Lower leg skin (tissue), 4 donors: ENCODE measurements around the gene ZNF439. TPM values are rescaled to one million over a fixed set of nuclear protein-coding genes. Genes with fewer than 3 reads are reported as not detected.

ENCODE experiments used
- DNase-seq, 2 donors: peaks; one replicate each; pipeline ENCODE4 v3.0.0-alpha.2; 2019; ENCODE audit warnings: low spot score in 2 of 2
- H3K4me3 ChIP-seq: fragments of 200-600 bp; sonication (generic); 2 replicates; pipeline ENCODE4 v1.5.1; 2017; ENCODE audit warnings: mild to moderate bottlenecking, low read depth; ENCODE audit not compliant: poor library complexity, severe bottlenecking
- POLR2A ChIP-seq, 2 donors: fragments of 450-650 bp; IDR thresholded peaks; one replicate each; pipeline ENCODE4 v1.6.1; 2016 to 2017; ENCODE audit warnings: antibody characterized with exemption in 2 of 2, mild to moderate bottlenecking in 1 of 2, moderate library complexity in 1 of 2
- WGBS, 2 donors: methylation state at CpG; one replicate each; pipeline ENCODE4 v1.1.5; 2018; 5-methylcytosine and 5-hydroxymethylcytosine counted together
- intact Hi-C: fragments of 100-400 bp; cut with DNase I; formaldehyde crosslinking; loops from one replicate; pipeline ENCODE4 v1.15.0; 2023; ENCODE audit warnings: low total_unique reads
- total RNA-seq, 4 donors: library from RNA; depleted of rRNA; stranded (reverse); fragments of >200 nt; gene quantifications; one replicate each; pipeline ENCODE4 v1.1.0, GENCODE V29; 2016
- TF ChIP-seq, protein P1 (sequence below), 3 donors: fragments of 450-650 bp; IDR thresholded peaks; one replicate each; pipeline ENCODE4 v1.5.1; 2016; ENCODE audit warnings: antibody characterized with exemption in 3 of 3, mild to moderate bottlenecking in 3 of 3, moderate library complexity in 2 of 3

ZNF439 gene
- 1 to 10 TPM; 4.3 to 9.0 (median 7.5) TPM for total RNA-seq

DNA sequence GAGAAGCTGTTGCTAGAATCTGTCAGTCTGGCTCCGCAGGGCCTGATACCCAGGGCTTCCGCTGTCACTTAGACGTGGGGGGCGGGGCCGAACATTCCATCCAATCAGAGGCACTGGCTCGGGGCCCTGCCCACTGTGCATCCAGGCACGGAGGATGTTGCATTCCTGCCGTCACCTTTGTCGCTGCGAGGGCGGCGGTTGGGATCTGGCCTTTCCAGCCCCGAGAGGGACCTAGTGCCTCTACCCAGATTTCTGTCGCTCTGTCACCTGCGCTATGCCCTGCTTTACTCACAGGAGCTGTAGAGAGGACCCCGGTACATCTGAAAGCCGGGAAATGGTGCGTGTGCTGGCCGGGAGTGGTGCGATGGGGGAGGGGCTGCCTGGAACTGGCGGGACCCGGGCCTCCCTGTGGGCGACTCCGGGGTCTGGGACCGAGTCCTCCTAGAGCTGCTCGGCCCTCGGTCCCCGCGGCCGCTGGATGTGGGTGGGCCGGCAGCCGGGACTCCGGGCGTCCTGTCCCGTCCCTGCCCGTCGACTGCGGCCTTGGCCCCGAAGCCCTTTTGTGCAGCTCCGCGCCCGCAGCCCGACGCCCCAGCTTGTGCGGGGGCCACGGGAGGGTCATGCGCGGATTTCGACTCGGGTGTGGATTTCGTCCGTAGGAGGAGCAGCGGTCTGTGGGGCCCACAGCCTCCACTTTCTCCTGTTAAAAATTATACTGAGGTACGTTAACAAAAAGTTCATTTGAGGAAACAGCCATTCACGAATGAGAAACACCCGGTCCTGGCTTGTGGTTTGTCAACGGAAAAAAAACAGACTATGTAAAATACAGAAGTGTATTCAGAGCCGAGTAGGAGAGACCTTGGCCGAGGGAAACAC lies at the start of gene ZNF439:
TSS of gene ZNF439 (plus strand) at position 133 of the 876 bp plus-strand sequence. CDS start at position 275, 142 bp downstream.
- intact Hi-C loops = no loop called here
- WGBS, 2 donors = 1 to 4% methylated on average over 42 to 52 of the region's 59 CpGs
- no peak for TF ChIP-seq POLR2A (IDR thresholded peaks at IDR 0.05)
- TF ChIP-seq, protein P1, sequence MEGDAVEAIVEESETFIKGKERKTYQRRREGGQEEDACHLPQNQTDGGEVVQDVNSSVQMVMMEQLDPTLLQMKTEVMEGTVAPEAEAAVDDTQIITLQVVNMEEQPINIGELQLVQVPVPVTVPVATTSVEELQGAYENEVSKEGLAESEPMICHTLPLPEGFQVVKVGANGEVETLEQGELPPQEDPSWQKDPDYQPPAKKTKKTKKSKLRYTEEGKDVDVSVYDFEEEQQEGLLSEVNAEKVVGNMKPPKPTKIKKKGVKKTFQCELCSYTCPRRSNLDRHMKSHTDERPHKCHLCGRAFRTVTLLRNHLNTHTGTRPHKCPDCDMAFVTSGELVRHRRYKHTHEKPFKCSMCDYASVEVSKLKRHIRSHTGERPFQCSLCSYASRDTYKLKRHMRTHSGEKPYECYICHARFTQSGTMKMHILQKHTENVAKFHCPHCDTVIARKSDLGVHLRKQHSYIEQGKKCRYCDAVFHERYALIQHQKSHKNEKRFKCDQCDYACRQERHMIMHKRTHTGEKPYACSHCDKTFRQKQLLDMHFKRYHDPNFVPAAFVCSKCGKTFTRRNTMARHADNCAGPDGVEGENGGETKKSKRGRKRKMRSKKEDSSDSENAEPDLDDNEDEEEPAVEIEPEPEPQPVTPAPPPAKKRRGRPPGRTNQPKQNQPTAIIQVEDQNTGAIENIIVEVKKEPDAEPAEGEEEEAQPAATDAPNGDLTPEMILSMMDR (IDR thresholded peaks at IDR 0.05) = no peak
- DNase-seq = peak; percentile 89 to 97
- H3K4me3 ChIP-seq = peak within 1 kb of the TSS; percentile 51

GRCh38 chr19:11806354-11807098 lies 42.0 kb upstream of the ZNF439 start:
- H3K4me3 ChIP-seq = no peak overlapping the region
- TF ChIP-seq POLR2A (IDR thresholded peaks at IDR 0.05) = no peak
- no peak for DNase-seq
- intact Hi-C loops = no loop called here
- WGBS, 2 donors = 94 to 95% methylated on average over 11 of the region's 11 CpGs

DNA sequence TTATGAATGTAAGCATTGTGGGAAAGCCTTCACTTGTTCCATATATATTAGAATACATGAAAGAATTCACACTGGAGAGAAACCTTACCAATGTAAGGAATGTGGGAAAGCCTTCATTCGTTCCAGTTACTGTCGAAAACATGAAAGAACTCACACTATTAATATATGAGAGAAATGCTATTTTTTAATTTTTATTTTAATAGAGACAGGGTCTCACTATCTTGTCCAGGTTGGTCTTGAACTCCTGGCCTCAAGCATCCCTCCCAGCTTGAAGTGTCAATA lies 41.5 kb upstream of the ZNF439 start:
- intact Hi-C loops = no loop called here
- H3K4me3 ChIP-seq = no peak overlapping the region
- 91 to 95% methylated on average over 2 of the region's 2 CpGs for WGBS, 2 donors
- no peak for DNase-seq
- no peak for TF ChIP-seq POLR2A (IDR thresholded peaks at IDR 0.05)
- TF ChIP-seq, protein P1 (IDR thresholded peaks at IDR 0.05) = no peak

GRCh38 chr19:11813703-11814028 lies 34.9 kb upstream of the ZNF439 start:
- TF ChIP-seq POLR2A (IDR thresholded peaks at IDR 0.05) = no peak
- TF ChIP-seq, protein P1 (IDR thresholded peaks at IDR 0.05) = no peak
- DNase-seq = no peak
- 0 to 3% methylated on average over 6 of the region's 6 CpGs for WGBS, 2 donors
- intact Hi-C loops = no loop called here
- peak overlapping the region; percentile 74 for H3K4me3 ChIP-seq

DNA sequence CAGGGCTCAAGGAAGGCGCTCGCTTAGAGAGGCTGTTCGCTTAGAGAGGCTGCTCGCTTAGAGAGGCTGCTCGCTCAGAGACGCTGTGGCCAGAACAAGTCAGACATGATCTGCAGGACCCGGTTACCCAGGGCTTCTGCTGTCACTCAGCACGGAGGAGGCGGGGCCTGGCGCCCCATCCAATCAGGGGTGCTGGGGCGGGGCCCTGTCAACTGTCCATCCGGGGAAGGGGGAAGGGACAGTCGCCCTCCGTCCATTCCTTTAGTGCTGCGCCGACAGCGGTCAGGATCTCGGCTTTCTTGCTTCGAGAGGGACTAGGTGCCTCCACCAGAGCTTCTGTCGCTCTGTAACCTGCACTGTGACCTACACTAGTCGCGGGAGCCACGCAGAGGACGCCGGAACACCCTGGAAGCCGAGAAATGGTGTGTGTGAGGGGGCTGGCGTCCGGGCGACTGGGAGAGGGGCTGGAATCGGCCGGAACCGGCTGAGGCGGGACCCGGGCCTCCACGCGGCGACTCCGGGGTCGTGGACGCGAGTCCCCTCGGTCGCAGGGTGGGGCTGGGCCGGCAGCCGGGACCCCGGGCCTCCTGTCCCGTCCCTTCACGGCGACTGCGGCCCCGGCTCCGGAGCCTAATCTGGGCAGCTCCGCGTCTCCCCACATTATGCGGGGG lies 34.4 kb upstream of the ZNF439 start, which contains the start of gene ZNF440:
TSS of gene ZNF440 (plus strand) at position 245 of the 671 bp plus-strand sequence. CDS start at position 420, 175 bp downstream.
- peak; percentile 95 to 99 for DNase-seq
- WGBS, 2 donors = 0 to 1% methylated on average over 35 to 51 of the region's 55 CpGs
- TF ChIP-seq, protein P1 (IDR thresholded peaks at IDR 0.05) = no peak
- peak in 1 of 2 donors; percentile 54 for TF ChIP-seq POLR2A (IDR thresholded peaks at IDR 0.05)
- intact Hi-C loops = no loop called here
- H3K4me3 ChIP-seq = peak within 1 kb of the TSS; percentile 74

GRCh38 chr19:11814700-11815035 lies 33.9 kb upstream of the ZNF439 start:
- peak overlapping the region; percentile 74 for H3K4me3 ChIP-seq
- intact Hi-C loops = no loop called here
- 5 to 9% methylated on average over 13 of the region's 13 CpGs for WGBS, 2 donors
- no peak for TF ChIP-seq POLR2A (IDR thresholded peaks at IDR 0.05)
- TF ChIP-seq, protein P1 (IDR thresholded peaks at IDR 0.05) = no peak
- peak in 1 of 2 donors; percentile 83 for DNase-seq
